K562 (cell line): ENCODE data around the gene CTPS2. TPM values are rescaled to one million over a fixed set of nuclear protein-coding genes. Genes with fewer than 3 reads are reported as not detected.

ENCODE experiments used
- ATAC-seq: fragments of 200-7000 bp; cut with Tn5 transposase; 3 replicates; pipeline ENCODE4 v1.9.1; 2020; ENCODE audit warnings: moderate library complexity
- BruUV-seq: library from RNA; stranded (reverse); fragments of 400-500 nt; replicated peaks from 2 replicates; lab custom pipeline; 2021; lab: Mats Ljungman, UMichigan
- CTCF ChIA-PET: fragments of 300-600 bp; formaldehyde crosslinking; extraction: SDS; loops from one replicate; lab custom pipeline; 2021; ENCODE audit warnings: low intra/inter-chr PET ratio; lab: Yijun Ruan, JAX
- POLR2A ChIA-PET: fragments of 300-600, 350-650 bp; sonication (Branson Sonifier 250); formaldehyde crosslinking; extraction: SDS; loops from one replicate; lab custom pipeline; 2021; ENCODE audit warnings: antibody characterized with exemption, inconsistent platforms; lab: Yijun Ruan, JAX
- DNase-seq, 4 experiments: peaks; one replicate each; pipeline versions ENCODE4 v3.0.0 to v3.0.0-alpha.2; 2011 to 2018; ENCODE audit warnings: low spot score in 3 of 4, mixed read lengths in 3 of 4; ENCODE audit errors: extremely low read depth in 1 of 4
- FAIRE-seq: peaks from 2 replicates; lab custom pipeline; 2011; peaks lifted over from hg19 to GRCh38; lab: Jason Lieb, UNC
- H2AFZ ChIP-seq: 2 replicates; pipeline ENCODE4 v1.6.0; 2011; ENCODE audit warnings: low read depth, low read length, control low read depth, inconsistent platforms
- H3K27ac ChIP-seq: fragments of 200-600 bp; 3 replicates; pipeline ENCODE4 v1.8.0; 2011; ENCODE audit warnings: low read depth, mild to moderate bottlenecking, control low read depth, inconsistent platforms, low read length, moderate library complexity, mixed read lengths; ENCODE audit errors: extremely low read depth
- H3K27me3 ChIP-seq, 2 experiments: fragments of 300-600 bp in 1 of 2; 2 replicates in 1 of 2; 3 replicates in 1 of 2; pipeline versions ENCODE4 v1.6.0 to v1.8.0; 2011; ENCODE audit warnings: inconsistent platforms in 2 of 2, low read length in 2 of 2, mild to moderate bottlenecking in 1 of 2, mixed read lengths in 1 of 2, moderate library complexity in 1 of 2; ENCODE audit not compliant: control insufficient read depth in 2 of 2, insufficient read depth in 2 of 2
- H3K36me3 ChIP-seq: fragments of 300-600 bp; 3 replicates; pipeline ENCODE4 v1.8.0; 2011; ENCODE audit warnings: mild to moderate bottlenecking, low read length, inconsistent platforms; ENCODE audit not compliant: control insufficient read depth, insufficient read depth
- H3K4me1 ChIP-seq, 2 experiments: fragments of 200-600 bp in 1 of 2; replicated peaks in 1 of 2; 2 replicates in 1 of 2; 3 replicates in 1 of 2; pipeline versions ENCODE4 v1.5.1 to v1.8.0; 2011; ENCODE audit warnings: inconsistent platforms in 2 of 2, low read length in 2 of 2, mild to moderate bottlenecking in 1 of 2, mixed read lengths in 1 of 2, moderate library complexity in 1 of 2; ENCODE audit not compliant: control insufficient read depth in 2 of 2, insufficient read depth in 2 of 2
- H3K4me2 ChIP-seq: 2 replicates; pipeline ENCODE4 v1.6.1; 2011; ENCODE audit warnings: low read length, control low read depth, inconsistent platforms, mixed read lengths; ENCODE audit not compliant: insufficient read depth
- H3K4me3 ChIP-seq: fragments of 200-600 bp; sonication (generic), shearing (Covaris generic); 2 replicates; pipeline ENCODE4 v1.5.1; 2016; ENCODE audit warnings: control low read depth, inconsistent platforms
- H3K79me2 ChIP-seq: fragments of 200-600 bp; 3 replicates; pipeline ENCODE4 v1.8.0; 2011; ENCODE audit warnings: low read length, inconsistent platforms; ENCODE audit not compliant: control insufficient read depth, insufficient read depth
- H3K9ac ChIP-seq, 2 experiments: 2 replicates each; pipeline versions ENCODE4 v1.6.0 to v1.6.1; 2011; ENCODE audit warnings: low read depth in 2 of 2, low read length in 2 of 2, control low read depth in 1 of 2, inconsistent platforms in 1 of 2, mild to moderate bottlenecking in 1 of 2, mixed read lengths in 1 of 2; ENCODE audit not compliant: insufficient read depth in 1 of 2
- H3K9me1 ChIP-seq: one replicate; pipeline ENCODE4 v1.6.0; 2011; ENCODE audit warnings: inconsistent platforms, mild to moderate bottlenecking, low read length, moderate library complexity; ENCODE audit not compliant: control insufficient read depth, insufficient read depth
- H3K9me3 ChIP-seq: replicated peaks from 2 replicates; pipeline ENCODE4 v1.5.1; 2011; ENCODE audit warnings: low read depth, low read length, inconsistent platforms; ENCODE audit not compliant: control insufficient read depth, insufficient read depth
- H4K20me1 ChIP-seq: replicated peaks from 2 replicates; pipeline ENCODE4 v1.6.1; 2011; ENCODE audit warnings: low read length, inconsistent platforms, mixed read lengths; ENCODE audit not compliant: control insufficient read depth, insufficient read depth
- ARID1B ChIP-seq: fragments of 450-650 bp; IDR thresholded peaks from 2 replicates; pipeline ENCODE4 v1.6.1; 2016; ENCODE audit warnings: antibody characterized with exemption, mild to moderate bottlenecking, inconsistent platforms
- ATF1 ChIP-seq, 2 experiments: fragments of 450-650 bp in 1 of 2; IDR thresholded peaks; 2 replicates each; pipeline ENCODE4 v1.6.1; 2016; ENCODE audit warnings: missing compliant biosample characterization in 1 of 2, missing genetic modification characterization in 1 of 2
- CHD1 ChIP-seq: fragments of 200-600 bp; sonication (generic); IDR thresholded peaks from one replicate; pipeline ENCODE4 v1.6.1; 2012; ENCODE audit warnings: mild to moderate bottlenecking, moderate library complexity, low read length, inconsistent platforms
- DDX20 ChIP-seq: fragments of 450-650 bp; IDR thresholded peaks from 2 replicates; pipeline ENCODE4 v1.6.1; 2016; ENCODE audit warnings: missing genetic modification characterization, low read depth, mild to moderate bottlenecking, missing compliant biosample characterization, moderate library complexity
- FIP1L1 ChIP-seq: fragments of 200-400 bp; formaldehyde crosslinking; IDR thresholded peaks from 2 replicates; pipeline ENCODE4 v1.6.1; 2018; ENCODE audit warnings: mild to moderate bottlenecking, low read depth, low read length; ENCODE audit not compliant: poor library complexity, severe bottlenecking
- HNRNPL ChIP-seq: fragments of 200-400 bp; formaldehyde crosslinking; IDR thresholded peaks from 2 replicates; pipeline ENCODE4 v1.6.1; 2017; ENCODE audit warnings: low read depth, mild to moderate bottlenecking, low read length
- KDM5B ChIP-seq: fragments of 200-600 bp; sonication (generic); IDR thresholded peaks from 2 replicates; pipeline ENCODE4 v1.6.1; 2012; ENCODE audit warnings: low read depth, mild to moderate bottlenecking, moderate library complexity, low read length, control low read depth, inconsistent platforms; ENCODE audit not compliant: insufficient replicate concordance
- MEF2A ChIP-seq: IDR thresholded peaks from 2 replicates; pipeline ENCODE4 v1.6.1; 2011; ENCODE audit warnings: low read depth, mild to moderate bottlenecking, low read length, moderate library complexity; ENCODE audit not compliant: control insufficient read depth
- NONO ChIP-seq, 2 experiments: fragments of 200-400 bp in 1 of 2; fragments of 450-650 bp in 1 of 2; formaldehyde crosslinking in 1 of 2; IDR thresholded peaks; 2 replicates each; pipeline ENCODE4 v1.6.1; 2017; ENCODE audit warnings: low read depth in 2 of 2, mild to moderate bottlenecking in 2 of 2, moderate library complexity in 2 of 2, low read length in 1 of 2
- POLR2H ChIP-seq: IDR thresholded peaks from 2 replicates; pipeline ENCODE4 v1.6.1; 2016; ENCODE audit warnings: missing genetic modification characterization, low read depth, mild to moderate bottlenecking, control low read depth, missing compliant biosample characterization, moderate library complexity
- SLC30A9 ChIP-seq: fragments of 250-450 bp; sonication (Bioruptor Pico); IDR thresholded peaks from 2 replicates; pipeline ENCODE4 v1.8.0; 2022; ENCODE audit warnings: mild to moderate bottlenecking, moderate library complexity
- SMARCA4 ChIP-seq: fragments of 450-650 bp; IDR thresholded peaks from 2 replicates; pipeline ENCODE4 v1.6.1; 2016
- SMC3 ChIP-seq: conservative IDR thresholded peaks from 2 replicates; pipeline ENCODE4 v1.6.1; 2011; ENCODE audit warnings: low read depth, low read length, improper control_type of control experiment; ENCODE audit not compliant: insufficient read depth
- ZNF282 ChIP-seq: sonication (generic); formaldehyde crosslinking; IDR thresholded peaks from 2 replicates; pipeline ENCODE4 v1.8.1; 2023; ENCODE audit warnings: missing genetic modification reagents
- ZNF311 ChIP-seq: fragments of 250-450 bp; sonication (Bioruptor Pico); IDR thresholded peaks from 2 replicates; pipeline ENCODE4 v1.4.0; 2020; ENCODE audit warnings: mild to moderate bottlenecking, moderate library complexity
- ZNF41 ChIP-seq: fragments of 250-450 bp; sonication (Bioruptor Pico); conservative IDR thresholded peaks from 2 replicates; pipeline ENCODE4 v1.4.0; 2020; ENCODE audit warnings: mild to moderate bottlenecking
- ZNF717 ChIP-seq: fragments of 250-450 bp; sonication (Bioruptor Pico); IDR thresholded peaks from 2 replicates; pipeline ENCODE4 v1.5.0; 2021
- WGBS: fragments of 100-300 bp; shearing (Covaris generic); methylation state at CpG from one replicate; pipeline ENCODE4 v1.1.6; 2016; ENCODE audit warnings: low coverage, mixed read lengths; ENCODE audit not compliant: insufficient coverage; ENCODE audit errors: missing lambda C conversion rate; 5-methylcytosine and 5-hydroxymethylcytosine counted together
- in situ Hi-C: fragments of 300-500 bp; cut with MboI; formaldehyde crosslinking; loops from 4 replicates; pipeline ENCODE4 v1.15.0; 2018; ENCODE audit warnings: inconsistent platforms, mixed read lengths
- intact Hi-C: fragments of 100-400 bp; cut with micrococcal nuclease; formaldehyde crosslinking; loops from 2 replicates; pipeline ENCODE4 v1.14.2; 2022
- polyA plus RNA-seq, 8 experiments: library from polyadenylated mRNA; depleted of rRNA in 4 of 8; stranded (reverse) in 5 of 8; unstranded in 3 of 8; fragments of >200 nt; fragmentation: Nextera tagmentation in 2 of 8; fragmentation: Illumina TruSeq in 1 of 8; extraction: Ambion mirVana in 2 of 8; extraction: Trizol in 1 of 8; gene quantifications; 2 replicates each; pipeline versions ENCODE4 v1.2.1 to v1.2.3, GENCODE V29; 2011 to 2014; ENCODE audit warnings: inconsistent platforms in 1 of 8, missing spikeins in 1 of 8
- total RNA-seq, 7 experiments: library from RNA; depleted of rRNA in 6 of 7; stranded (reverse); fragments of >200 nt in 6 of 7; fragmentation: Illumina TruSeq in 2 of 7; extraction: Trizol in 2 of 7; gene quantifications; 2 replicates each; pipeline versions ENCODE4 v1.2.1 to v1.2.3, GENCODE V29; 2011 to 2021; ENCODE audit warnings: low replicate concordance in 1 of 7

The CTPS2 gene
- total and polyA plus RNA-seq, 9 of the 15 experiments (the other 6 are each of a cell fraction or from before 2014, with no cell fraction given), result 5.4 to 19.5 (median 14.1) TPM

GRCh38 chrX:16696956-16697355, 15.5 kb downstream of the CTPS2 start (continued):
- TF ChIP-seq NONO (IDR thresholded peaks at IDR 0.05; ENCODE audit: low read depth in 2 of 2, low read length in 1 of 2) (no peak), DDX20 (tag) (no peak), ATF1 (CRISPR knock-in tag; IDR thresholded peaks at IDR 0.05) (no peak), ATF1 (tag; IDR thresholded peaks at IDR 0.05) (no peak), ZNF41 (CRISPR knock-in tag) (no peak), ARID1B (no peak), FIP1L1 (no peak), CHD1 (no peak), POLR2H (tag) (no peak), ZNF717 (CRISPR knock-in tag) (no peak)
- TF ChIP-seq, all 486 proteins: peak for 0

- Histone ChIP-seq H3K9ac (no peak overlapping the region), H3K9me3 (no peaks in the 10 kb centered on the region), H3K27me3 (no peaks in the 10 kb centered on the region), H3K79me2 (no peaks in the 10 kb centered on the region), H3K27ac (no peak overlapping the region), H3K9me1 (no peaks in the 10 kb centered on the region), H3K4me3 (no peak overlapping the region), H3K4me2 (no peak overlapping the region), H3K4me1 (no peaks in the 10 kb centered on the region), H3K36me3 (peaks cover 51% of the 10 kb centered on the region; the same call in 2 of the 3 replicates), H4K20me1 (no peaks in the 10 kb centered on the region), H2AFZ (no peak overlapping the region)
- in situ Hi-C loops, result loop anchor here (25.0 kb wide), 1 partner anchor 258 kb away; no protein-coding TSS in a partner anchor
- BruUV-seq, result no TSS peak
- ATAC-seq (peak; percentile 87), DNase-seq (peak; percentile 48 to 67 (median 57)), FAIRE-seq (peak; percentile 92)
- 40% methylated on average over 10 of the region's 10 CpGs for WGBS
- intact Hi-C loops, result loop anchor here (5.0 kb wide), 1 partner anchor 258 kb away; no protein-coding TSS in a partner anchor
- ChIA-PET POLR2A (interaction anchor here (0.6 to 0.7 kb wide), 3 partner anchors 24 to 185 kb away, joined by 3 to 4 read pairs (median 3); partner anchors contain the start of gene SYAP1), CTCF (interaction anchor here (0.6 to 0.7 kb wide), 2 partner anchors 258 to 1248 kb away, joined by 3 read pairs; no protein-coding TSS in a partner anchor)
- no peak for TF ChIP-seq SMARCA4
- TF ChIP-seq KDM5B, result no peak
- no peak for TF ChIP-seq ZNF311 (CRISPR knock-in tag)
- no peak for TF ChIP-seq MEF2A
- TF ChIP-seq SMC3, result peak; percentile 50; the same call in 1 of the 2 replicates
- TF ChIP-seq ZNF282 (CRISPR knock-in tag), result no peak
- TF ChIP-seq SLC30A9, result no peak
- TF ChIP-seq HNRNPL, result no peak
Observed at GRCh38 chrX:16695079-16695676, 17.3 kb downstream of the CTPS2 start.
